ENCODE results near the gene DDN.

The DDN gene

GRCh38 chr12:49010092-49010668 lies 11.0 kb upstream of the DDN start:
- DNase-seq: no peak

GRCh38 chr12:49008943-49009342 lies 9.8 kb upstream of the DDN start:
- DNase-seq: no peak

GRCh38 chr12:49000346-49000745 lies 1.2 kb upstream of the DDN start:
- DNase-seq: no peak

GRCh38 chr12:48998497-48999353 lies 450 bp downstream of the DDN start:
- no peak for DNase-seq

- no peak for DNase-seq
Observed at GRCh38 chr12:48997719-48998496, 1.3 kb downstream of the DDN start.

DNA sequence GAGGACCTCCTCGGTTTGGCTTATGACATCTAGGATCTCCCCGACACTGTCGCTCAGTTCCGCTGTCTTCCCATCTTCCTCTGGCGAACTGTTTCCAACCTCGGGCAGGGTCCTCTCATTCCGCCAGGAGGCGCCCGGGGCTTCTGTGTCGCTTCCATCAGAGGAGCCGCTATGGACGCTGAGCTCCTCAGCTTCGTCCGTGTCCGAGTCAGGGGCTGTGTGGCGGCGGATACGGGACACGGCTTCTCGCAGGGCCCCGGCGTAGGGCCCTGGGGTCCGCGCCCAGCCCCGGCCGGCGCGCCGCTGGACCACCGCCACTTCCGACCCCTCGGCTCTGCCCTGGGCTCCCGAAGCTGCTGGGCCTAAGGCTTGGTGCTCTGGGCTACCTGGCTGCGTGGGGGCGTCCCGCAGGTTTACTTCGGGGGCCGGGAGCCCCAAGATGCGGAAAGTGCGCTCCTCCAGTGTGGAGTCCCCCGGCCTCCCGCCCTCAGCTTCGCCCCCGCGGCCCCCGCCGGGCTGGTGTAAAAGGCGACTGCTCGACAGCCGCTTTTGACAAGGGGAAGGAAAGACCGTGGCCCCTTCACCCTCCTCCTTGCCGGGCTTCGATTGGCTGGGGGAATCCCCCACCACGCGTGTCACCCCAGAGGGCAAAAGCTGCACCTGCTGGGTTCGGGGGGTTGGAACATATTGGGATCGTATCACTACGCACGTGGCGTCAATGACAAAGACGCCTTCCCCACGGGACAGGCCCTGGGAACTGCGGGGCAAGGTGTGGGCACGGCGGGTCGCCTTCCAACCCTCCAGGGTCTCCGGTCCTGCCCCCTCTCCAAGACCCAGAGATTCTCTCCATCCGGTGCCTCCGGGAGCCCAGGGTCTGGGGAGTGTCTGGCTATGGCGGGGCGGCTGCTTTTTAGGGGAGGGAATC lies 2.1 kb downstream of the DDN start:
- DNase-seq: peak; percentile 90

- DNase-seq: peak; percentile 79
Observed at GRCh38 chr12:48995086-48995879, 3.9 kb downstream of the DDN start.

- DNase-seq: no peak
Observed at GRCh38 chr12:48994224-48995085, 4.7 kb downstream of the DDN start.

- DNase-seq: no peak
Observed at GRCh38 chr12:48993787-48994186, 5.4 kb downstream of the DDN start.

GRCh38 chr12:48991247-48992050 lies 7.7 kb downstream of the DDN start:
- DNase-seq: no peak

DNA sequence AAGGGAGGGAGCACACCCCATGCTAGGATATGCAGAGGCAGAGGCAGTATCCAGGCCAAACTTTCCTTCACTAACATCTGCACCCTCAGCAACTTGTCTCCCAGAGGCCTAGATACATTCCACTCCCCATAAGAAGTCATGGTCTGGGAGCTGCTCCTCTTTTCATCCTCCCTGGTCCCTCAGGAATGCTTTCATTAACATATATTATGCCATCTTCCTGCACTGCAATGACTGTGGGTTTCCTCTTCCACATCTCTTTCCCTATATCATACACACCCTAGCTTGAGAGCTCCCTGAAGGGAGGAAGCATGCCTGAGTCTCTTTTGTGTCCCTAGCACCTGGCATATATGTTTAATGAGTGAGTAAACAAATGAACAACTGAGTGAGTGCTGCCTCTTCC lies 8.6 kb downstream of the DDN start:
- no peak for DNase-seq

- DNase-seq: peak; percentile 83
Observed at GRCh38 chr12:48988030-48988649, 11.0 kb downstream of the DDN start.

- DNase-seq: no peak
Observed at GRCh38 chr12:48986720-48987291, 12.4 kb downstream of the DDN start.

- no peak for DNase-seq
Observed at GRCh38 chr12:48985901-48986300, 13.3 kb downstream of the DDN start.

GRCh38 chr12:48985475-48985897 lies 13.7 kb downstream of the DDN start:
- no peak for DNase-seq

GRCh38 chr12:48982397-48983080 lies 16.6 kb downstream of the DDN start:
- no peak for DNase-seq

- DNase-seq: no peak
Observed at GRCh38 chr12:48981757-48982157, 17.4 kb downstream of the DDN start.

Data from suppressor macrophage treated with lipopolysaccharide for 4 hours (primary cell).